Hepatocyte (in vitro differentiated cells): ENCODE data around the gene OLFM2.

Experiments used
- CTCF ChIP-seq: fragments of 200-600 bp; sonication (generic); IDR thresholded peaks from 2 replicates; pipeline ENCODE4 v1.5.1; 2016; ENCODE audit warnings: antibody characterized with exemption, mild to moderate bottlenecking; ENCODE audit not compliant: poor library complexity
- EZH2phosphoT487 ChIP-seq: fragments of 200-600 bp; sonication (generic); IDR thresholded peaks from one replicate; pipeline ENCODE4 v1.6.1; 2018; ENCODE audit warnings: antibody characterized with exemption, mild to moderate bottlenecking, low read depth, moderate library complexity; ENCODE audit not compliant: unreplicated experiment, severe bottlenecking

GRCh38 chr19:9967326-9967725 is 31.0 kb upstream of the OLFM2 start:
- TF ChIP-seq CTCF (no peak), EZH2phosphoT487 (no peak)
